ENCODE measurements around the gene SIMC1.
"Not testable (repeated sequence)": the region's sequence is repeated elsewhere in the genome, so short reads cannot be mapped to it uniquely, and the experiment has no call there.

GRCh38 chr5:176235155-176235554 is 3.1 kb upstream of the SIMC1 start:
- not testable (repeated sequence) for TF ChIP-seq POLR2A (IDR thresholded peaks at IDR 0.05; ENCODE audit: low read depth, low read length); JUN (IDR thresholded peaks at IDR 0.05; ENCODE audit: borderline replicate concordance, insufficient read depth, insufficient read length, low read depth); MAX (IDR thresholded peaks at IDR 0.05; ENCODE audit: insufficient read depth, insufficient read length)
- TF ChIP-seq CTCF (IDR thresholded peaks at IDR 0.05; ENCODE audit: extremely low read depth in 1 of 2, insufficient read depth in 1 of 2, low read depth in 1 of 2, low read length in 2 of 2), result peak in 1 of 2 donors; percentile 37

Measured in endothelial cell of umbilical vein (primary cell).